HL-60 (cell line): Measurements from ENCODE around the gene IFT25.

Source experiments
- GABPA ChIP-seq: IDR thresholded peaks from 2 replicates; pipeline ENCODE4 v1.6.1; 2012; ENCODE audit warnings: low read depth
- POLR2AphosphoS5 ChIP-seq: IDR thresholded peaks from 2 replicates; pipeline ENCODE4 v1.6.1; 2012; ENCODE audit warnings: low read depth
- TF ChIP-seq, protein P1 (sequence below): IDR thresholded peaks from one replicate; pipeline ENCODE4 v1.5.1; 2011; ENCODE audit warnings: low read length, control low read depth, inconsistent platforms; ENCODE audit not compliant: insufficient read depth

- TF ChIP-seq, protein P1, sequence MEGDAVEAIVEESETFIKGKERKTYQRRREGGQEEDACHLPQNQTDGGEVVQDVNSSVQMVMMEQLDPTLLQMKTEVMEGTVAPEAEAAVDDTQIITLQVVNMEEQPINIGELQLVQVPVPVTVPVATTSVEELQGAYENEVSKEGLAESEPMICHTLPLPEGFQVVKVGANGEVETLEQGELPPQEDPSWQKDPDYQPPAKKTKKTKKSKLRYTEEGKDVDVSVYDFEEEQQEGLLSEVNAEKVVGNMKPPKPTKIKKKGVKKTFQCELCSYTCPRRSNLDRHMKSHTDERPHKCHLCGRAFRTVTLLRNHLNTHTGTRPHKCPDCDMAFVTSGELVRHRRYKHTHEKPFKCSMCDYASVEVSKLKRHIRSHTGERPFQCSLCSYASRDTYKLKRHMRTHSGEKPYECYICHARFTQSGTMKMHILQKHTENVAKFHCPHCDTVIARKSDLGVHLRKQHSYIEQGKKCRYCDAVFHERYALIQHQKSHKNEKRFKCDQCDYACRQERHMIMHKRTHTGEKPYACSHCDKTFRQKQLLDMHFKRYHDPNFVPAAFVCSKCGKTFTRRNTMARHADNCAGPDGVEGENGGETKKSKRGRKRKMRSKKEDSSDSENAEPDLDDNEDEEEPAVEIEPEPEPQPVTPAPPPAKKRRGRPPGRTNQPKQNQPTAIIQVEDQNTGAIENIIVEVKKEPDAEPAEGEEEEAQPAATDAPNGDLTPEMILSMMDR, result no peak
- no peak for TF ChIP-seq POLR2AphosphoS5
- no peak for TF ChIP-seq GABPA
These were observed 7.2 kb downstream of the IFT25 start for GRCh38 chr1:53938136-53938830.
